Adrenal gland (tissue), 5 donors: ENCODE data around the gene ITIH1.

Experiments
- CTCF ChIP-seq, 6 experiments: fragments of 450-650 bp in 4 of 6; fragments of 200-600 bp in 2 of 6; sonication (generic) in 1 of 6; IDR thresholded peaks; 1 replicate in 5 of 6; 2 replicates in 1 of 6; pipeline versions ENCODE4 v1.5.1 to v1.8.0; 2016 to 2021; ENCODE audit warnings: antibody characterized with exemption in 6 of 6, mild to moderate bottlenecking in 2 of 6, moderate library complexity in 1 of 6
- POLR2A ChIP-seq, 2 donors: fragments of 450-650 bp; IDR thresholded peaks; one replicate each; pipeline ENCODE4 v1.6.1; 2017; ENCODE audit warnings: antibody characterized with exemption in 2 of 2, mild to moderate bottlenecking in 2 of 2, moderate library complexity in 1 of 2
- donor health status: DM: no; HTN: no; CAD: no.

DNA sequence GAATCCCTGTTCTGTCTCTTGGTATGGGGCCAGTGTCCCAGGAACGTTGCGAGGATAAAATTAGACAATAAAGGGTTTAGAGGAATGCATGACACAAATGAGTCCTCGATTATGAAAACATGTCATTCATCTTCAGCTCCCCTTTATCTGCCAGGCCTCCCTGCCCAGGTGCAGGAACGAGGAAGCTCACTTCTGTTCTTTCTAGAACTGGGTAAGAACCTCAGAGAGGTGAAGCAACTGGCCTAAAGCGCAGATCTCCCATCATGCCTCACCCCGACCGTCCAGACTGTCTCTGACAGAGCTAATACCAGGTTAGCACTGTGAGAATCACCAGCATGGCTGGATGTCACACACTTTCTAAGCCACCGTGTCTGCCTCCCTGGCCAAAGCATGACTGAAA lies 1.5 kb upstream of the ITIH1 start:
- TF ChIP-seq CTCF (IDR thresholded peaks at IDR 0.05) (no peak), POLR2A (IDR thresholded peaks at IDR 0.05) (no peak)
